ENCODE results near the gene LYL1.

DNA sequence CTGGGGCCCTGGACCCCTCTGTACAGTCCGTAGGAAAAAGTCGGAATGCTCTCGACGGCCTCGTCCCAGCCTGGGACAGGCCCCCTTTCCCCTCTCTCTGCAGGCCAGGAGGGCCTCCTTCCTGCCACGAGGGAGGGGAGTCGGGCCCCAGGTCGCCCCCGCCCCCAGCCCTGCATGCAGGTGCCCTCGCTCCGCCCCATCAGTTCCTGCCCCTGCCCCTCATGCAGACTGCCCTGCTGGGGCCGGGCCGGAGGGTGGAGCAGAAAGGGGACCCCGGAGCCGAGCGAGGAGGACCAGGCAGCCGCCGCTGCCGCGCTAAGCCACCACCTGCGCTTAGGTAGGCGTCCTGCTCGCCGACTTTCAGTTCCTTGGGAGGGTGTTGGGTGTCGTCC is 7.3 kb downstream of the LYL1 start:
- TF ChIP-seq, protein P1, sequence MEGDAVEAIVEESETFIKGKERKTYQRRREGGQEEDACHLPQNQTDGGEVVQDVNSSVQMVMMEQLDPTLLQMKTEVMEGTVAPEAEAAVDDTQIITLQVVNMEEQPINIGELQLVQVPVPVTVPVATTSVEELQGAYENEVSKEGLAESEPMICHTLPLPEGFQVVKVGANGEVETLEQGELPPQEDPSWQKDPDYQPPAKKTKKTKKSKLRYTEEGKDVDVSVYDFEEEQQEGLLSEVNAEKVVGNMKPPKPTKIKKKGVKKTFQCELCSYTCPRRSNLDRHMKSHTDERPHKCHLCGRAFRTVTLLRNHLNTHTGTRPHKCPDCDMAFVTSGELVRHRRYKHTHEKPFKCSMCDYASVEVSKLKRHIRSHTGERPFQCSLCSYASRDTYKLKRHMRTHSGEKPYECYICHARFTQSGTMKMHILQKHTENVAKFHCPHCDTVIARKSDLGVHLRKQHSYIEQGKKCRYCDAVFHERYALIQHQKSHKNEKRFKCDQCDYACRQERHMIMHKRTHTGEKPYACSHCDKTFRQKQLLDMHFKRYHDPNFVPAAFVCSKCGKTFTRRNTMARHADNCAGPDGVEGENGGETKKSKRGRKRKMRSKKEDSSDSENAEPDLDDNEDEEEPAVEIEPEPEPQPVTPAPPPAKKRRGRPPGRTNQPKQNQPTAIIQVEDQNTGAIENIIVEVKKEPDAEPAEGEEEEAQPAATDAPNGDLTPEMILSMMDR (IDR thresholded peaks at IDR 0.05) = no peak
- no peak for TF ChIP-seq POLR2A (IDR thresholded peaks at IDR 0.05)
